NCI-H1436 (cell line): ENCODE measurements around the gene KRT13.

ENCODE experiments used
- DNase-seq: peaks from one replicate; lab custom pipeline; 2025; lab: John Stamatoyannopoulos, UW

The KRT13 gene

GRCh38 chr17:41494524-41494923 lies 10.9 kb downstream of the KRT13 start:
- DNase-seq = no peak

GRCh38 chr17:41492771-41493170 lies 12.6 kb downstream of the KRT13 start:
- peak; percentile 10 for DNase-seq

GRCh38 chr17:41492351-41492750 lies 13.1 kb downstream of the KRT13 start:
- no peak for DNase-seq

GRCh38 chr17:41491476-41491875 lies 13.9 kb downstream of the KRT13 start:
- DNase-seq = no peak

GRCh38 chr17:41490000-41490990 lies 15.1 kb downstream of the KRT13 start:
- no peak for DNase-seq

- no peak for DNase-seq
Observed at GRCh38 chr17:41489531-41489930, 15.9 kb downstream of the KRT13 start, which contains the start of gene KRT36. Gene KRT36, minus strand, starts transcription at chr17:41489910. Its CDS starts 46 bp downstream, at chr17:41489864.

- no peak for DNase-seq
Observed at GRCh38 chr17:41486809-41487530, 18.4 kb downstream of the KRT13 start.

- no peak for DNase-seq
Observed at GRCh38 chr17:41486316-41486715, 19.1 kb downstream of the KRT13 start.

- DNase-seq = no peak
Observed at GRCh38 chr17:41484920-41485904, 20.2 kb downstream of the KRT13 start.

GRCh38 chr17:41483991-41484826 lies 21.2 kb downstream of the KRT13 start:
- no peak for DNase-seq

GRCh38 chr17:41483531-41483930 lies 21.9 kb downstream of the KRT13 start:
- DNase-seq = no peak

- DNase-seq = no peak
Observed at GRCh38 chr17:41481036-41481435, 24.4 kb downstream of the KRT13 start, which contains the start of gene KRT35. Gene KRT35, minus strand, starts transcription at chr17:41481151. Its CDS starts 54 bp downstream, at chr17:41481097.

- DNase-seq = no peak
Observed at GRCh38 chr17:41480581-41480980, 24.8 kb downstream of the KRT13 start.

- no peak for DNase-seq
Observed at GRCh38 chr17:41480136-41480535, 25.3 kb downstream of the KRT13 start.

- DNase-seq = no peak
Observed at GRCh38 chr17:41478237-41478636, 27.2 kb downstream of the KRT13 start.

GRCh38 chr17:41476866-41477815 lies 28.3 kb downstream of the KRT13 start:
- no peak for DNase-seq

GRCh38 chr17:41475421-41475820 lies 30.0 kb downstream of the KRT13 start:
- DNase-seq = no peak

- DNase-seq = no peak
Observed at GRCh38 chr17:41474863-41475262, 30.5 kb downstream of the KRT13 start.

GRCh38 chr17:41468346-41468745 lies 37.1 kb downstream of the KRT13 start:
- no peak for DNase-seq
